HS-5 (cell line): ENCODE measurements around the gene HCK.

Experiments
- DNase-seq: peaks from one replicate; pipeline ENCODE4 v3.0.0-alpha.2; 2012; ENCODE audit warnings: low read depth

The HCK gene

DNA sequence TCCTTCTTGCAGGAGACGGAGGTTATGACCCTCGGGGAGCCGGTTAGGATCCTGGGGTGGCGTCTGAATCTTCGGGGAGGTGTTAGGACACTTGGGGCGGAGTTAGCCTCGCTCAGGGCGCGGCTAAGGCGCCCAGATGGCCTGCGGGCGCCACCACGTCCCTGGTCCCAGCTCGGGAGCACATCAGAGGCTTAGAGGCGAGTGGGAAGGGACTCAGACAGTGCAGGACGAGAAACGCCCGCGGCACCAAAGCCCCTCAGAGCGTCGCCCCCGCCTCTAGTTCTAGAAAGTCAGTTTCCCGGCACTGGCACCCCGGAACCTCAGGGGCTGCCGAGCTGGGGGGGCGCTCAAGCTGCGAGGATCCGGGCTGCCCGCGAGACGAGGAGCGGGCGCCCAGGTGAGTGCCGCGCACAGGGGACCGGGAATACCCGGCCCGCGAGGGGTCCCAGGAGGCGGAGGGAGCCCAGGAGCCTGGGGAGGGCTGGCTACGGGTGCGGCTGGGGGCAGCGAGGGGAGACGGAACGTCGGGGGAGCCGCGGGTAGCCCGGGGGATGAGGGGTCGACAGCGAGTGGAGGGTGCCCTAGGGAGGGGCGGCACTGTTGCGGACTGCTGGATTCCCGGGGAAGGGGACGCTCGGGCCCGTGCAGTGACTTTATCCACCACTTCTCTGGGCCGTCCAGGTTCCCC, at the start of gene HCK:
Gene HCK (plus strand): TSS at position 153 of the 688 bp plus-strand sequence.
- no peak for DNase-seq

DNA sequence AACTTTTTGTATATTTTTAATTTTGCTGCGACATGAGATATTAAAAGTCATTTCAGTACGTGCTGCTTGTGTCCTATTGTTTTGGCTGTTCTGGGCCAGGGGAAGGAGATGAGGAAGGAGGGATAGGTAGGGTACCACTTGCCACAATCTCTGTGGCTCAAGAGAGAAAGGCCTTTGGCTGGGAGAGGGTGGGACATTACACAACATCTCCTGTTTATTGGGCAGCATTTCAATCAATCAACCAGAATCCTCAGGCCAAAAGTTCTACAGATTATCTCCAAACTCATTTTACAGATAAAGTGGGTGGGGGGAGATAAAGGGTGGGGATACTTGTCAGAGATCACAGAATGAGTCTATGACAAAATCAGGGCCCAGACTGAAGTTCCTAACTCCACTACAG, 48.7 kb upstream of the HCK start:
- DNase-seq: no peak

DNA sequence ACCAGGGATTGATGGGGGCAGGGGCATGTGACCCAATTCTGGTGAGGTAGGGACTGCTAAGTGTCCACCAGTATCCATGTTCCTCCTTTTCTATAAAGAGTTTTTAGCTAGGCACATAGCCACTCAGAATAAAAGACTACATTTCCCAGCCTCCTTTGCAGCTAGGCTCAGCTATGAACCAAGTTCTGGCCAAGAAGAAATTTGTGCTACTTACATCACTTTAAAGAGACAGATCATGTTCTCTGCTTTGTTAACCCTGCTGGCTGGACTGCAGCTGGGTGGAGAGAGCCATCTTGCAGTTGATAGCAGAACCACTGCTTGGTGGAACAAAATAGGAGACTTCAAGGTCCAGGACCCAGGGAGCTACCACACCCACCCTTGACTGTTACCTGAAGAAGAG, 47.1 kb upstream of the HCK start:
- DNase-seq: no peak

DNA sequence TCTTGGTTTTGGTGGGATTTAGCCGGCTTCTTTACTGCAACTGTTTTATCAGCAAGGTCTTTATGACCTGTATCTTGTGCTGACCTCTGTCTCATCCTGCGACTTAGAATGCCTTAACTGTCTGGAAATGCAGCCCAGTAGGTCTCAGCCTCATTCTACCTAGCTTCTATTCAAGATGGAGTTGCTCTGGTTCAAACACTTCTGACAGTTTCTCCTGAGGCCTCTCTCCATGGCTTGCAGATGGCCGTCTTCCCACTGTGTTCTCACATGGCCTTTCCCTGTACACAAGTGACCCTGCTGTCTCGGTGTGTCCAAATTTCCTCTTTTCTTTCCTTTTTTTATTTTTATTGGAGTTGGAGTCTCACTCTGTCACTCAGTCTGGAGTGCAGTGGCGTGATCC, 46.0 kb upstream of the HCK start:
- no peak for DNase-seq

DNA sequence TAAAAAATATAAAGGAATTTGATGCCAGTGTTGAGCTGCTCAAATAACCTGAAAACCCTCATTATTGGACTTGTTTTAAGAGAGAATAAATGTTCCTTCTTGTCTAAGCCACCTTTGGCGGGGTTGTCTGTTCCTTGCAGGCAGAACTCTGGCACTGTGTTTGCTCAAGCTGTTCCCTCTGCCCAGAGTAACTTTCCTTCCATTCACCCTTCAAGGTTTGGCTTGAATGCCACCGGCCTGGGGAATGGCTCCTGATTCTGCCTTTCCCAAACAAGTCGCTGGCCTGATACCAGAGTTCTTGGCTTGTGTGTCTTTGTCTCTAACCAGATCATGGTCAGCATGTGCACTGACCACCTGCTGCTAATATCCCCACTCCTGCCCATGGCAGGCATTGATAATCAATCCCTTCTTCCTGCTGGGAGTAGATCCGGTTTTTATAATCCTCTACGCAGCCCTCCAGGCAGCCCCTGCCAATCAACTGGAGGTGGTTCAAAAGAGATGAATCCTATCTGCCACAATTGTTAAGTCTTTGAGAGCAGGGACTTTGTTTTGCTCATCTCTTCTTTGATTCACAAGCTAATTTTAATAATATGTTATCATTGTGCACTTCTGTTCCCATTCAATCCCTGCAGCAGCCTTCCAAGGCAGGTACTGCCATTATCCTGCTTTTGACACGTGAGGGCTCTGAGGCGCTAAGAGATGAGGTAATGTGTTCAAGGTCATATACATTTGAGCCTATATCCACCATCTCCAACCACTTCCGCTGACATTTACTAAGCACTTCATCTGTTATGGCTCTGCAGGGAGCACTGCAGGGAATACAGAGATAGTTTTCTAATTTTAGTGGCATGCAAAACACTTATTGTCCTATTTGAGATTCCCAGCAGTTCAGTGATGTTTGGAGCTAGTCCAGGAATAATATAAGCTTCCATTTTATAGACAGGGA, 44.9 kb upstream of the HCK start:
- no peak for DNase-seq

DNA sequence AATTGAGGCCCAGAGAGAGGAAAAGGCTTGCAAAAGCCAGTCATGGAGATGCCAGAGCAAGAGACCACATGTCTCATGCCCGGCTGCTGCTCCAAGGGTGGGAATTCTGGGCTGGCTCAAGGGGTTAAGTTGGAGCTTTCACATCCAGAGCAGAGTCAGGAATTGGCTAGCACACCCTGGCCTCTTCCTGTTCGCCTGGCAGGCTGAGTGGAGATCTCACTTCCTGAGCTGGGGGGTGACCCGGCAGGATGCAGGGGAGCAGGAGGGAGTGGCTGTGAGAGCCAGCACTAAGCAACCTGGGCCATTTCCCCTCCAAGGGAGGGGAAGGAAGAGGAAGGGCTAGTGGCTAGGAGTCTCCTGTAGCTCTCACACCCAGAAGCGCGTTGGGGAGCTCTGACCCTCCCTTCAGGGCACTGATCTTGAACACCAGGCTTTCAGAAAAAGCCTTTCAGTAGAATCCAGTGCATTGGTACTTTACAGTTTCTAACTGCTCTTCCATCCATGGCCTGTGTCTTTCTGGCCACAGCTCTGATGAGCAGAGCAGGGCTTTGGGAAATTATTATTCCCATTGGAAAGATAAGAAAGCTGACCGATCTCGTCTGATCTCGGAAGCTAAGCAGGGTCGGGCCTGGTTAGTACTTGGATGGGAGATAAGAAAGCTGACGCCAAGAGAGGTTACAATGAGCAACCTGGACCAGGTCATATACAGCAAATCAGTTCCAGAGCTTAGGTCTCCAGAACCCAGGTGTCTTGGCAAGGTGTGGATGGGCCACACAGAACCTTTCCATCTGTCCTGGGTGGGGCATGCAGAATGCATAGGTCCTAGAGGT, 44.0 kb upstream of the HCK start:
- DNase-seq: no peak

DNA sequence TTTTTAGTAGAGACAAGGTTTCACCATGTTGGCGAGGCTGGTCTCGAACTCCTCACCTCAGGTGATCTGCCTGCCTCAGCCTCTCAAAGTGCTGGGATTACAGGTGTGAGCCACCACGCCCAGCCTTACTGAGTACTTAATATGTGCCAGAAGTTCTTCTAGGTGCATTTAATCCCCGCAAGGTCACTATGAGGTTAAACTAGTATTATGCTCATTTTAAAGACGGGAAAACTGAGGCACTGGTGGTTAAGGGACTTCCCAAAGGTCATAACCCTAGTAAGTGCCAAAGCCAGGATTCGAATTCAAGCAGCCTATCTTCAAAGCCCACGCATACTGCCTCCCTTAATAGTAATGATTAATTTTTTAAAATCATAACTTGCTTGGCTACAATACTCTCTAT, 42.5 kb upstream of the HCK start:
- DNase-seq: no peak

DNA sequence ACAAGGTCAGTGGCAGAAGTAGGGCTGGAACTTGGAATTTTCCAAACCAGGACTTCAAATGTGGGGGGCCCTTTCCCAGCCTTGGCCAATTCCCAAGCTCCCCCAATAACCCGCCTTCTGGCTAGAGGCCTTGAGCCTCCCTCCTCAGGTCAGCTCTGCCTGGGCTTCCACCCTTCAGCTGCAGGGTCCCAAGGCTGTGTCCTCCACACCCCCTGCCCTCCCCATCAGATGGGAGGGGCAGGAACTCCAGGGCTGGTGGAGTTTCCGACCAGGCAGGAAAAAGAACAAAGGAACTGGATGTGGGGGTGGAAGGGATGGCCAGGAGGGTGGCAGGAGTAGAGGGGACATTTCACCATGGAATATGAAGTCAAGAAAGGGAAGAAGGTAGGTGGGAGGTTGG, 41.9 kb upstream of the HCK start, which contains the start of gene CCM2L:
Gene CCM2L (plus strand): TSS at position 338 of the 400 bp plus-strand sequence. CDS start 17 bp downstream, at position 355.
- DNase-seq: no peak

DNA sequence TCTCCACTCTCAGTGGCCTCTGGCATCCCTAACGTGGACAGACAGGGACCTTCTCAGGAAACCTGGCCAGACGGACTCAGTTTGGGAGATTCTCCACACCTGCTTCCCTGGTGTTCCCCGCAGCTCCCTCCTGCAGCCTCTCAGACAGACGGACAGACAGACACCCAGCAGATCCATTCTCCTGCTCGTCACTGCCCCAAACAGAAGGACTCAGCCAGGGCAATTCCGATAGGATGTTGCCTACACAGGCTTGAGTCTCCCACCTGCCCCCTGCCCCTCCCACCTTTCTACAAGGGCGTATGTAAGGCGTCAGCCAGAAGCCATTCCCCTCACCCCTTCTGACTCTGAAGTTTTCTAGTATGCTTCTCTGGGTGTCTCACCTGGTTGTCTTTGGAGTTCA, 41.4 kb upstream of the HCK start:
- no peak for DNase-seq

DNA sequence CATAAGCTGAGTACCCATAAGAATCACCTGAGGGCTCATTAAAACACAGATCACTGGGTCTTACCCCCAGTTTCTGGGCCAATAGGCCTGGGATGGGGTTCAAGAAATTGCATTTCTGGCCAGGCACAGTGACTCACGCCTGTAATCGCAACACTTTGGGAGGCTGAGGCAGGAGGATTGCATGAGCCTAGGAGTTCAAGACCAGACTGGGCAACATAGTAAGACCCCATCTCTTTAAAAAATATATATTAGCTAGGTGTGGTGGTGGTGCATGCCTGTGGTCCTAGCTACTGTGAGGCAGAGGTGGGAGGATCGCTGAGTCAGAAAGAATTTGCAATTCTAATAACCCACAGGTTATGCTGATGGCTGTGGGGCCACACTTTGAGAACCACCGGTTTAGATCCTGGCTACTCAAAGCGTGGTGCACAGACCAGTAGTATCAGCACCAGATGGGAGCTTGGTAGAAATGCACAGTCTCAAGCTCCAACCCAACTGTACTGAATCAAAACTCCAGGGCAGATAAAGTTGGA, 39.8 kb upstream of the HCK start:
- DNase-seq: no peak

DNA sequence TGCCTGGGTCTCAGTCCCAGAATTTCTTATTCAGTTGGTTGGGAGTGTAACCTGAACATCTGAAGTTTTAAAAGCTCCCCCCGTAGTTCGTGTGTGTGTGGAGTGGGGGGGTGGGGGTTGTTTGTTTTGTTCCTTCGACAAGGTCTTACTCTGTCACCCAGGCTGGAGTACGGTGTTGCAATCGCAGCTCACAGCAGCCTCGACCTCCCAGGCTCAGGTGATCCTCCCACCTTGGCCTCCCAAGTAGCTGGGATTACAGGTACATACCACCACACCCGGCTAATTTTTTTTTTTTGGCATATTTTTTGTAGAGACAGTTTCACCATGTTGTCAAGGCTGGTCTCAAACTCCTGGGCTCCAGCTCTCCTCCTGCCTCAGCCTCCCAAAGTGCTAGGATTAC, 38.7 kb upstream of the HCK start:
- DNase-seq: no peak

DNA sequence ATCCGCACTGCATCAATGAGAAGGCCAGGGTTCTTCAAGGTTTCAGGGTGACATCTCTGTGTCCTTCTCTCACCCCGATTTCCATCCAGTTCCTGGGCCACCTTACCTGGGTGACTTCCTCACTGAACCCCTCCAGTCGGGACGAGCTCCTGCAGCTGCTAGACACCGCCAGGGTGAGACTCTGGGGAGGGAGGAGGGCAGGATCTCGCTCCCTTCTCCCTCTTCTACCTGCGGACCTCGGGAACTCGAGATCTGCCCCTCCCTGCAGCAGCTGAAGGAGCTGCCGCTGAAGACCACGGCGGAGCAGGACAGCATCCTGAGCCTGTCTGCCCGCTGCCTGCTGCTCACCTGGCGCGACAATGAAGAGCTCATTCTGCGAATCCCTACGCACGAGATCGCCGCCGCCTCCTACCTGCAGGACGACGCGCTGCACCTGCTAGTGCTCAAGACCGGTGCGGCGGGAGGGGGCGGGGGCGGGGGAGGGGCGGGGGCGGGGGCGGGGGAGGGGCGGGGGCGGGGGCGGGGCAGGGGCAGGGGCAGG, 34.3 kb upstream of the HCK start:
- no peak for DNase-seq

DNA sequence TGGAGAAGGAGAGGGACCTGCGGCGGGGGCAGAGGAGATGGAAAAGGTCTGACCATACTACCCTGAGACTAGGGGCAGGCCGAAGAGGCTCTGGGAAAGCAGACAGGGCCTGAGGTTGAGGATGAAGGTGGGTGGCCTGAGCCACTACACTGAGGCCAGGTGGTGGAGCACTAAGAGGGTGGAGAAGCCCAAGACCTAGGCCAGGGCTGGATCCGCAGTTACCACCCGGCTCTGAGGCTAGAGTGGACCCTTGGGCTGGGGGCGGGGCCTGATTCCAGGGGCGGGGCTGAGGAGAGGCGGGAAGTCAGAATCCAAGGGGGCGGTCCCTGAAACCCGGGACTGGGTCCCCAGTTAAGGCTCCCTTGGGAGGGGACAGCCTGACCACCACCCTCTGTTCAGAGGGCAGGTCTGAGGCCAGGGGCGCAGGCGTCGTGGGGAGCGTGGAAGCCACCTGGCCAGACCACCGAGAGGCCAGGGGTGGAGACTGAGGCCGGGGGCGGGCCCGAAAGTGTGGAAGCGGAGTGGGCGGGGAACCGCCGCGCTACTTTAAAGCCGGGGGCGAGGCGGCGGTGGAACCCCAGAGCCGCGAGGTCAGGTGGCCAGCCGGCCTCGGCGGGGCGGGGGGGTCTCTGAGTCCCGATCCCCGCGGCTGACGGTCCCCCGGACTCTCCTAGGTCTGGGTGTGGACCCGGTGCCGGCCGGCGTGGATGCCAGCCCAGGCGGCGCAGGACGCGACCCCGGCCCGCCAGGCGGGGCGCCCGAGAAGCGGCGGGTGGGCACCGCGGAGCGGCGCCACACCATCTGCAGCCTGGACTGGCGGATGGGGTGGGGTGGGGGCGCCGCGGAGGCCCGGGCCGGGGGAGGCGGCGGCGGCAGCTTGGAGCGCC, 33.5 kb upstream of the HCK start:
- DNase-seq: no peak

DNA sequence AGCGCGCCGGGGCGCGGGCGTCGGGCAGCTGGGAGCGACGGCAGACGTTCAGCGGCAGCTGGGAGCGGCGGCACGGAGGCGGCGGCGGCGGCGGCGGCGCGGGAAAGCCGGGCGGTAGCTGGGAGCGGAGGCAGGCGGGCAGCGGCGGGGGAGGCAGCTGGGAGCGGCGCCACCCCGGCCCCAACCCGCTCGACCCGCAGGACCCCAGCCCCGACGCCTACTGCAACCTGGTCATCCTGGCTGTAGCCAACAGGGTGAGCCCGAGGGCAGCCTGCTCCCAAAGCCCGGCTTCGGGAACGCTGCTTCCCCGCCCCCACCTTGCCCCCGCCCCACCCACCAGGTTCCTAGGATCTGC, 32.9 kb upstream of the HCK start:
- no peak for DNase-seq

DNA sequence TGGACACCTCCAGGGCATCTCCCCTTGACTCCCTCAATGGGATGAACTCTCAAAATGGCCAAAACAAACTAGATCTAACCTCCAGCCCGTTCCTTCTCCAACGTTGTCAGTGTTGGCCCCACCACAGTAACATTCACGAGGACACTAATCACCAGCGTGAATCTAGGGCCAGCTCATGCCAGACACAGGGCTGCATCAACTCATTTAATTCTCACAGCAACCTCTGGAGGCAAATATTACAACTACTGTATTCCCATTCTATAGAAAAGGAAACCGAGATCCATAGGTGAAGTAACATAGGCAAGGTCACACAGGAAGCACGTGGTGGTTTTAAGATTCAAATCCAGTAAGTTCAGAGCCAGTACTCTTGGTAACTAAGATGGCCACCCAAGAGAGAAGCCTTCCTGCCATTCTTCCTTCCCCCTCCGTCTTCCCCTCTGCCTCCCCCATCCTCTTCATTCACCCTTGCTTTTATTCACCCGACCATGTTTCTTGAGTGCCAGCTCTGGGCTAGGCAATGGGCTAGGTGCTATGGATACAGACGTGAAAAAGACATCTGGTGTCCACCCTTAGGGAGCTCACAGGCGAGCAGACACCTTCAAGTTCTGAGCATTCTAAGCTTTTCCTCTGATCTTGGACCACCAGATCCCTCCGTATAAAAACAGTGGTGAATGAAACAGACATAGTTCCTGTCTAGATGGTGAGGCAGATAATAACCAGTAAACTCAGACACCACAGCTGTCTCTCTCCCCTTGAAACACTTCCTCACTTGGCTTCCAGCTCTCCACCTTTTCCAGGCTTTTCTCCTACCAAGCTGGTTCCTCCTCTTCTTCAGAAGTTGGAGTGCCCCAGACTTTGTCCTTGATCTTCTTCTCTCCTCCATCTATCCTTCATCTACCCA, 32.2 kb upstream of the HCK start:
- DNase-seq: no peak

DNA sequence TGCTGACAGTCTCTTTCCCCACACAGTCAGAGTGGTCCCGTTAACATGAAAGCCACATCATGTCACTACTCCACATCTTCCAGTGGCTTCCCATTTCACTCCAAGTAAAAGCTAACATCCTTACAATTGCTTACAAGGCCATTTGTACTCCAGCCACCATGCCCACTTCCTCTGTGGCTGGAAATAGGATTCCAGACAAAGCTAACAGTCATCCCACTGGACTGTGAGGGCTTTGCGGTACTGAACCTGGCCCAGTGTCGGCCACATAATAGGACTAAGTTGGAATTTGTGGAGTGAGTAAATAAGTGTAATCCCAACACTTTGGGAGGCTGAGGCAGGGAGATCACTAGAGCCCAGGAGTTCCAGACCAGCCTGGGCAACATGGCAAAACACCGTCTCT, 31.0 kb upstream of the HCK start:
- DNase-seq: no peak

DNA sequence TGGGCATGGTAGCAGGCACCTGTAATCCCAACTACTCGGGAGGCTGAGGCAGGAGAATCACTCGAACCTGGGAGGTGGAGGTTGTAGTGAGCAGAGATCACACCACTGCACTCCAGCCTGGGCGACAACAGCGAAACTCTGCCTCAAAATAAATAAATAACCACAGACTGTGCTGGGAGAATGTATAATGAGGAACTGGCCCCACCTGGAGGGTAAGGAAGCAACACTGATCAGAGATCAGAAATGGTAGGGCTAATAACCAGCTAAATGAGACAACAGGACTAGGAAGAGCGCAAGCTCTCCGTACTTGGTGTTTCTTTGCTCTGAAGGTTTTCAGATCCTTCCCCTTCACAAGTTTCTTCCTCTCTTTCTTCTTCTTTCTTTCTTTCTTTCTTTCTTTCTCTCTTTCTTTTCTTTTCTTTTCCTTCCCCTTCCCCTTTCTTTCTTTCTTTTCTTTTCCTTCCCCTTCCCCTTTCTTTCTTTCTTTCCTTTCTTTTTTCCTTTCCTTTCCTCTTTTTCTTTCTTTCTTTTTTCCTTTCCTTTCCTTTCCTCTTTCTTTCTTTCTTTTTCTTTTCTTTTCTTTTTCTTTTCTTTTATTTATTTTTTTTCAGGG, 27.3 kb upstream of the HCK start:
- DNase-seq: no peak

DNA sequence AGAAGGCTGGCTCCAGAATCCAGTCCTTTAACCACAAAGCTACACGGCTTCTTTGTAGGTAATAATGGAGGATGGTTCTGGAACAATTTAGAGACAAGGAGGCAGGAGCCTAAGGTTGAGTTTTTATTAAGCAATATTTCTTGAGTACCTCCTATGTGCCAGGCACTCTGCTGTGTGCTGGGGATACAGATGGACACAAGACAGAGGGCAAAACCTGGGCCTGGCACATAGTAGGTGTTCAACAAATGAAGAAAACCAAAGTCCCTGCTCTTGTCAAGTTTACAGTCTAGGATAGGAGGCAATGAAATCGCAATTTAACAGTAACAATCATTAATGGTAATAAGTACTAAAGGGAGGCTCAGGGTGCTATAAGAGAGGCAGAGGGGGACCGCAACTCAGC, 24.4 kb upstream of the HCK start:
- no peak for DNase-seq

DNA sequence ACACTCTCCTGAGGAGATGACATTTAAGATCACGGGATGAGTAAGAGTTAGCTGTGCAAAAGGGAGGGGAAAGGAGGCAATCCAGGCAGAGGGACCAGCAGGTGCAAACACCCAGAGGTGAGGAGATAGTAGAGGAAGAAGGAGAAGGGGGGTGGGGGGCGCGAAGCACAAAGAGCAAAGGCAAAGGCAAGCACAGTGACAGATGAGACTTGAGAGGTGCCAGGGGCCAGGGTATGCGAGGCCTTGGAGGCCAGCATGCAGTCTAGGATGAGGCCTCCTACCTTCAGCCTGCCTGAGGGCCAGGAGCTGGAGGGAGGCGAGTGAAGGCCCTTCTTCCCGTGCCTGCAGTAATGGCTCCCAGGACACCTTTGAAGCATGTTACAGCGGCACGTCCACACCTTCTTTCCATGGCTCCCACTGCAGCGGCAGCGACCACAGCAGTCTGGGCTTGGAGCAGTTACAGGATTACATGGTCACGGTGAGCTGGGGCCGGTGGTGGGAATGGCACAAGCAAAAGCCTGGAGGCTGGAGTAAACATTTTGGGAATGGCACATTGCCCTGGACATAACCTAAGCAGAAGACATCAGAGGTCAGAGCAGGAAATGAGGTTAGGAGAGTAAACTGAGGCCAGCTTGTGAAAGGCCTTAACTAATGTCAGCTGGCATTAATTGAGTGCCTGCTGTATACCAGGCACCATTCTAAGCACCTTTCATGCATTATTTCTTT, 23.2 kb upstream of the HCK start:
- no peak for DNase-seq
